Stimulated activated CD8-positive, alpha-beta memory T cell treated with anti-CD3 and anti-CD28 coated beads, Interleukin-7, amount 100 ng/mL, for 4 hours (primary cell): ENCODE results near the gene VSNL1.
"Not testable (repeated sequence)": the region's sequence is repeated elsewhere in the genome, so short reads cannot be mapped to it uniquely, and the experiment has no call there.

Experiments used
- DNase-seq, 2 donors: peaks; one replicate each; pipeline ENCODE4 v3.0.0-alpha.2; 2020; ENCODE audit warnings: low read depth in 2 of 2

VSNL1 gene

DNA sequence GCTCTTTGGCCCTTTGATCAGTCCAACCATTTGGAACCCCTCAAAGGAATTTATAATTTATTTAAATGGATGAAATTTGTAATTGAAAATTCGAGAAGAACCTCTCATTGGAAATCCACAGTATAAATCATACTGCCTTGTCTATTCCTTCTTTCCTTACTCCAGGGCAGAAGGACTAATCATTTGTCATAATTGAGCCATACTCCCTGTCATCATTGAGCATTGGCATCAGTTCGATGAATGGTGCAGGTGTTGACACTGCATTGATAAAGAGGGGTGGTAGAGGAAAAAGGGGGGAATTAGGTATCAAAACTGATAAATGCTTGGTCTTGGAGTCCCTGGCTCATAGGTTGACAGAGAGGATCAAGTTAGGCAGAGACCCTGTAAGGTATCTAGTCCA is 2.0 kb downstream of the VSNL1 start:
- DNase-seq = no peak

DNA sequence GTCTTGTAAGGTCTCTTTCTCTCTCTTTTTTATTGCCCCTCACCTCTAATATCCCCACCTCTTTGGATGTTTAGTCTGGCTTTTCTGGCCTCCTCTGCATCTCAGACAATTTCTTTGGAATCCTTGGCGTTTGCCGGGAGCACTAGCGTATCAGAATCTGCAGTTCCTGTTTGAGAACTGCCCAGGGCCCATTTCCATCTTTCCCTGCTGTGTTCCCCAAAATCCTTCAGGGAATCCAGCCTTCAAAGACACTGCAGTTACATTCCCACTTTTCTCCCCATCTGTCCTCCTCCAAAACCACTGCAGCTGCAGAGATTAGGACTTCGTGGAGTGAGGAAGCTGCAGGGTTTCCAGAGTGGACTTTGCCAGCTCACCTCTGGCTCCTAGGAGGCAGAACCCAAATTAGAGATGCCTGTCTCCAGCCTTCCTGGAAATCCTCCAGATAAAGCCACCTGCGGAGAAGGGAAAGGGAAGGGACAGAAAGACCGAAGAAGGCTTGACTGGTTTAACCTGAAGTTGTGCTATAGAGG is 2.7 kb downstream of the VSNL1 start:
- no peak for DNase-seq

DNA sequence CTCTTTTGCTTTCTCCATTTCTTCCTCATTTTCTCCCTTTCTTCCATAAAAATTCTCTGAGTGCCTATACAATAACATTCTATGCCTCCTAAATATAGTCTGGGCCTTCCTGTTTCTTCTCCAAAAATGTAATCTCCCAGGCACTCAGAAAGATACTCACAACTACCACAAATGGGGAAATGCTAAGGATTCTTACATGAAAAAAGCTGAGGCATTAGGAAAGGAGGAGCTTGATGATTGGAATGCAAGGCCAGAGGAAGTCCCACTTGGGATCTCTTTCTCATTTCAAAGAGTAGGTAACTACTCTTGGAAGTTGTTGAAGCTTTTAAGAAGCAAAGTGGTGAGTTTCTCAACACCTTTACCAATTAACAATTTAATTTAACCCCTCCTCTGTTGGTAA is 3.4 kb downstream of the VSNL1 start:
- DNase-seq = no peak

DNA sequence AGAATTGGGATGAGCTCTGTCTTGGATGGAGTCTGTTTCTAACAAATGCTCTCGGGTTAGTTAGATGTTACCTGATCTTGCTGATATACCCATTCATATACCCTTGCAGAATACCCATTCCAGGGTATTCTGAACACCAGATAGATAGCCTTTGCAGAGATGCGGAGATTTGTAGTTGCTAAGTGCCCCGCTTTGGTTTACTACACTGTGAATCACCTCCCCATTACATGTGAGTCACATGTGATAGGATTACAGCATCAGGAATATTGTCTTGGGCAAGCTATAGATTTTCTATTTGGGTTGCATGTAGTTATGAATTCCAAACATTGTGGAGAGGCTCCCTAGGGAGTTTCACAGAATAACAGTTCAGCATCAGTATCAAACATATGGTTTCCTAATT is 3.8 kb downstream of the VSNL1 start:
- DNase-seq = no peak

DNA sequence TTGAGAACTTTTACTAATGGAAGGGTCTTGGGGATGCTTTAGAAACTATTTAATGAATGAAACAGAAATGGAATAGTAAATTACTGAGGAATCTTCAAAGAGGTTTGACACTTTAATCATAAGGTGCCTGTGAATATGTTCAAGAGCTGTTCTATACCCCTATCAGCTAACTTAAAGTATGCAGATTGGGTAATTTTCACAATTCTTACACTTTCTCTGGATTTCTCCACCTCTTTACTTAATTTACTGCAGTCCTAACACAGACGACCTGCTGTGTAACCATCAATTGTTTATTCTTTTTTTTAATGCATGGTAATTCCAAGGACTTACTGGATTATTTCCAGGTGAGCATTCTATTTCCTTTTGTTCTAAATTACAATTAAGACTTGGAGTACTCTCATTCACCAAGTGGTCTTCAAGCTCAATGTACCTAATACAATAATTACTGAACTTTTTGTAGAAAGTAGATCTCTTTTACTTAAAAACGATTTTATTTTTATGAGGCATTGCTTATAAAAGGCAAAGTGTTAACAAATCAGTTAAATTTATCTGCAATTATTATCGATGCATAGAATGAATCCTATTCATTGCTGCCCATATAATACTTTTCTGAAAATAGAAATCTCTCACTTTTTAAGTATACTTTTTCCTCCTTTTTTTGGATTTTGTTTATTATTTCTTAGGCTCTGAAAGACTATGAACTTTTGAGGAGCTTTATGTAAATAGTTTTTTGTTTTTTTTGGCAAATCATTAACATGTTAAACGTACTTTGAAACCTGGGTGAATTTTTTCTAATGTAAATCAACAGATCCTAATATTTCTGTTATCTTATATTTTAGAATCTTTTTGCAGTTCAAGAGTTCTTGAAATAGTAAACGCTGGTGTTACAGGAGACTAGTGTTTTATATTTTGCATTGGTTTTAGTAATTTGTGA is 5.5 kb downstream of the VSNL1 start:
- no peak for DNase-seq

DNA sequence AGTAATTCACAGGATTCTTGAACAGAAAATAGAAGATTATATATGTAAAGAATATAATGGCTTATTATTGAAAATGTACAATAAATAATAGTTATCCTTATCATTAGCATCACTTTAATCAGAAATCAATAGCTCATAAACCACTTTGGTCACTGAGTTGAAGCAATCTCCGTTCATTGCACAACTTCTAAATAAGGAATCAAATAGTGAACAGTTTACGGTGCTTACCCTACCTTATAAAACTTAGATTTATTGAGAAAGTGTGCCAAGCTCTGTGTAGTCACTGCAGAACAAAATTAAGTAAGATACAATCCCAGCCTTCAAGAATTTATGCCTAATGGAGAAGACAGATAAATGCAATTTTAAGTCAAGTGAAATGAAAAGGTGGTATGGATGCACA is 6.7 kb downstream of the VSNL1 start:
- no peak for DNase-seq

DNA sequence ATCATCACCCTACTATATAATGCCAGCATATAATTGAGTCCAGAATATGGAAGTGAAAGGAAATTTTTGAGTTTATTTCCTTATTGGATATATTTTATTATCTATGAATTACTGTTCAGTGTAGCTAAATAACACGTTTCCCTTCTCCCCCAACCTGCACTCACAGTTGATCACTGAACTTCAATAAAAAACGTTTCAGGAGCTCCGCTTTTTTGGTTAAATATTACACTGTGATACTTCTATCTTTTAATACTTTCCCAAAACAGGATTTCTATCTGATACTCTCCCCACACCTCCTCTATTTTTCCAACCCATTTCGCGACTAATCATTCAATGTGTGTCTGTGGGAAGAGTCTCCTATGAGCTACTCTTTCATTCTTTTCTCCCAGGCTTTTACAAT is 7.2 kb downstream of the VSNL1 start:
- DNase-seq = no peak

DNA sequence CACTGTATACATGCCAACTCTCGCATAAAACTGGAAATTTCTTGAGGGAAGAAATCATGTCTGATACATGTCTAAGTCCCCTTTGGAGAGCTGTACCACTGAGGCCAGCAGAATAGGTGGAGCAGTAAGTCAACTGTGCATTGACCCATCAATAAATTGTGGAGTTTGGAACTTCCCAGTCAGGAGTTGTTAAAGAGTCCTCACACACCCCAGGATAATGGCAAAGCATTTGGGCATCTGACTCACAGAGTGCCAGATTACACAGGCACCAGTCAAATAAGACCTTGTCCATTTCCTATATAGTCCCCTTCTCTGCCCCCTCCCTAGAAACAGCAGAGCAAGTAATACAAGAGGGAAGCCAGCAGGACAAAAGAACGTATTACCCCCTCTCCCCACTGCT is 10.4 kb downstream of the VSNL1 start:
- DNase-seq = no peak

DNA sequence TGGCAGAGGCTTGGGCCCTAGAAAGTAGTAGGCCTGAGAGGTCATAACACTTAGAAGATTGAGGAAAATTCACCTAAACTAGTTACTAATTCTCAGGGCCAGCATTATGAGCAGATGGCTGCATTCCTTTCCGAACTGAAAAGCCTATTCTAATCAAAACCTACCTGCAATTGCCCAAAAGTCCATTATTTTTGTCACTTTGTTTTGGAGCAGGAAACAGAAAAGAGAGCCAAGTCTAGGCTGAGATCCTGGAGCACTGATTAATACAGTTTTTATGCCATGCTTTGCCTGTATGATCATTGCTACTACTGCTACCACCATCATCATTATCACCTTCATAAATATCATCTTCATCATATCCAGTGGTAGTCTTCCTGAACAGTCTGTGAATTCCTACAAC is 14.7 kb downstream of the VSNL1 start:
- no peak for DNase-seq

DNA sequence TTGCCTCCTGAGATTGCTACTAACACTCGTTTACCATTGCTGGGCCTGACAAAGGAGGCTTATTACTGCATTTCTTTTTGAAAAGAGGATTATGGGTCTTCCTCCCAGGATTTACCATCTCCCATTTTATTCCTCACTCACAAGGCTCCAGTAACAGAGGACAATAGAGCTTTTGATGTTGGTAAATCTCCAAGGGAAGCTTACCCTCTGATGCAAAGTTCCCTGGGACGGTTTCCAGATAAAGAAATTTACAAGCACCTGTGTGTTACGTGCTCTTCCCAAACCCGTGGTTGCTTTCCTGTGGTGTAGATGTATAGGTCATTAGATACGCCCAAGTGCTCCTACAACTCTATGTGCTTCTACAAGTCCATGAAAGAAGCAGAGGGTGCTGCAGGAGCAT is 17.1 kb downstream of the VSNL1 start:
- no peak for DNase-seq

DNA sequence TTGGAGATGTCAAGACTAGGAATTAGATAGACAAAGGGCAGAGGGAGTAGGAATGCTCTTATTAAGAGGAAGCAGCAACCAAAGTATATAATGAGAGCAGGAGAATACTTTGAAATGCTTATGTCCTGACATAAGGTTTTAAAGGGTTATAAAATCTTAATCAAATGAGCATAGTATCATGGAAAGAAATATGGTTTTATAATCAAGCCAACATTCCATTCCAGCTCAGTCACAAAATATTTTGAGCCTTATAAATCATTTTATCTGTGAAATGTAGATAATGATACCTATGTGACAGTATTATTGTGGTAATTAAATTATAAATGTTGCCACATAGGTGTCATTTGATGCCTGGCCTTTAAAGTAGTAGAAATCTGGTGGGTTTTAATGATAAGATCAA is 17.6 kb downstream of the VSNL1 start:
- DNase-seq = no peak

DNA sequence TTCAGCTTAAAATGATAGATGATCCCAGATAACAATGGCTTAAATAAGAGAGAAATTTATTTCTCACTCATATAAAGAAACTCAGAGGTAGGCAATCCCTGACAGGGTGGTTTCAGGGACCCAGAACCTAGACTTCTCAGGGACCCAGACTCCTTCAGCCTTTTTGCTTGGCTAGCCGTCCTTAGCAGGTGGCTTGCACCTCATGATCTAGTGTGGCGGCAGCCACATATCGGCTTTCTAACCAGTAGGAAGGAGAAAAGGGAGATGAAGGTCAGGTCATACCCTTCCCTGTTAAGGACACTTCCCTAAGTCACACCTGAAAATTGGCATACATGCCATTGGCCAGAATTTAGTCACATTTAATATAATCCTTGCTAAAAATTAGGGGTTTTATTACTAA is 18.4 kb downstream of the VSNL1 start:
- DNase-seq = no peak

DNA sequence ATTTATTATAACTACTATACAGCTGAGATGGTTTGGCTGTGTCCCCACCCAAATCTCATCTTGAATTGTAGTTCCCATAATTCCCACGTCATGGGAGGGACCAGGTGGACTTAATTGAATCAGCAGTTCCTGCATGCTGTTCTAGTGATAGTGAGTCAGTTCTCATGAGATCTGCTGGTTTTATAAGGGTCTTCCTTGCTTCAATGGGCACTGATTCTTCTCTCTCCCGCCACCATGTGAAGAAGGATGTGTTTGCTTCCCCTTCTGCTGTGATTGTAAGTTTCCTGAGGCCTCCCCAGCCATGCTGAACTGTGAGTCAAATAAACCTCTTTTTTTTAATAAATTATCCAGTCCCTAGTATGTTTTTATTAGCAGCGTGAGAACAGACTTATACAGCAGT is 25.2 kb downstream of the VSNL1 start:
- DNase-seq = not testable (repeated sequence)

DNA sequence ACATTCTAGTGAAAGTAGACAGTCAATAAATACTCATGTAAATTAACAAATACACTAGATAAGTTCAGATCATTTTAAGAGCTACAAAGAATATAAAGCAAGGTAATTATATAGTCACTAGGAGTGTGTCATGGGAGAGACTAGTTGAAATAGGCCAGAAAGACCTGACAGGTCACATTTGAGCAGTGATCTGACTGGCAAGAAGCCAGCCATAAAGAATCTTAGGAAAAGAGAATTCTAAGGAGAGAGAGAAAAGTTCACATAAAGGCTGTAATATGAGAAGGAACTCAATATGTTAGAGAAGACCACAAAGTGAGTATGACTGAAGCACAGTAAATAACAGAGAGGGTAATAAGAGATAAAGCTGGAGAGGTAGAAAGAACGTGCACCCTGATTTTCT is 31.2 kb downstream of the VSNL1 start:
- no peak for DNase-seq

DNA sequence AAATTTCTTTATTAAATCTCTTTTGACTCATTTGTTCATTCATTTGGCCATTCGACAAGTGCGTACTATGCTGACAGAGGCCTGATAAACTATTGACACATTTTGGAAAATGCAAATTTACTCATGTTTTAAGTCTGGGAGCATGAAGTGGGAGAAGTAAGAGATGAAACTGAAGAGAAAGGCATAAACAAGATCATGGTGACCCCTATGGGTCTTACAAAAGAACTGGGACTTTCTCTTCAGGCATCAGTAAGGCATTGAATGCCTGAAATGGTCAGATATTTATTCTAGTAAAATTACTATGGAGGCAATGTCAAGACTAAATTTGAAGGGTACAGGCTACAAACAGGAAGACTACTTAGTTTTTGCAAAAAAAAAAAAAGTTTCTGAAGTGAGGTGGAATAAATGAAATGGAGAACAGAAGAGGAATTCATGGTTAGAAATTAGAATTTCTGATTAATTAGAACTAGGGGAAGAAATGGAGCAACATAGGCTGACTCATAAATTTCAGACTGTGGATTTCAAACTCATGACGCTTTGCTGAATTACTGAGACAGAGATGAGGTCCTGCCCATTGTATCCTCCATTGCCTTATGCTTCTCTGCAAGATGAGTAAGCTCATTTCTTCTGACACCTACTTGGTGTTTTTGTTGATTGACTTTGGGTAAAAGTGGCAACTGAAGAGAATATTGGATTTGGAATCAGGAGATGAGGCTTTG is 32.7 kb downstream of the VSNL1 start:
- DNase-seq = no peak

DNA sequence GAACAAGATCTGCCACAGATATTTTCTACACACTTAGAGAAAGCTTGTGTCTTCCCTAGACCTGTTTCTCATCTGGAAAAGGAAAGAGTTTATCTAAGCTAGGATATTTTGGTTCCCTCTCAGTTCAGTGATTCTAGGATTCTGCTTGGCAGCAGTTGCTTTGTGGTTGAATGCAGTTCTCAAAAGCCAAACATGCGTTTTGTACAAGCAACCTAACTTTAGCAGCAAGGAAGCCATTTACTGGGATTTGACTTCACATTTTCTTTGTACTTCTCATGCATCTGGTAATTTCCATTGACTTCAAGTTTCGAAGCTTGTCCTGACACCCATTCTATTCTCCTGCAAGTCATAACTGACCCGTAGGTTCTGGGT is 33.3 kb downstream of the VSNL1 start:
- no peak for DNase-seq

DNA sequence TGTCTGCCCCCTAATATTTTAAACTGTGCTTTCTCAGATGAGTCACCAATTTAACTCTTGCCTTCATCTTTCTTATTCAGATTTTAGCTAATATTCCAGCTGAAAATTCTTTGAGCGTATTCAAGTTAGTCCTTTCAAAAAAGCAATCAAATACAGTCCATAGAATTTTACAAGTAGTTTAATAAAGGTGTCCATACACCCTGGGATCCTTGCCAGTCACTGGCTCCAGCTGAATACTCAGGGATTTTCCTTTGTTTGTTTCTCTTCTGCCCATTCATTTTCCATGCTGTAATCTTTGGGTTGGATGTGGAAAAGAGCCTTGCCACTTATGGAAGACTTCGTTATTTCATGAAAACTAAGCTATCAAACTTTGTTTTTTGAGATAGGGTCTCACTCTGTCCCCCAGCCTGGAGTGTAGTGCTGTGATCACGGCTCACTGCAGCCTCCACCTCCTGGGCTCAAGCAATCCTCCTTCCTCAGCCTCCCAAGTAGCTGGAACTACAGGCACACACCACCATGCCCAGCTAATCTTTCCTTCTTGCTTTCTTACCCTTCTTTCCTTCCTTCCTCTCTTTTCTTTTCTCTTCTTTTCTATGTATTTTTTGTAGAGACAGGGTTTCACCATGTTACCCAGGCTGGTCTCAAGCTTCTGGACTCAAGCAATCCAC is 34.0 kb downstream of the VSNL1 start:
- DNase-seq = no peak

DNA sequence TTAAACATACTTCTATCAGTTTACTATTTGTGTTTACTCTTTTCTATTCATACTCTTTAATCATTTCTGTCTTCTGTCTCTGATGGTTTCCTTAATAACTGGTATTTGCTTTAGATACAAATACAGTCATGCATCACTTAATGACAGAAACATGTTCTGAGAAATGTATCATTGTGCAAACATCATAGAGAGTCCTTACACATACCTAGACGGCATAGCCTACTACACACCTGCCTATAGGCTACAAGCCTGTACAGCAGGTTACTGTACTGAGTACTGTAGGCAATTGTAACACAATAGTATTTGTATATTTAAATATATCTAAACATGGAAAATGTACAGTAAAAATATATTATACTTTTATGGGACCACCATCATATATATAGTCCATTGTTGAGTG is 36.3 kb downstream of the VSNL1 start:
- DNase-seq = no peak

DNA sequence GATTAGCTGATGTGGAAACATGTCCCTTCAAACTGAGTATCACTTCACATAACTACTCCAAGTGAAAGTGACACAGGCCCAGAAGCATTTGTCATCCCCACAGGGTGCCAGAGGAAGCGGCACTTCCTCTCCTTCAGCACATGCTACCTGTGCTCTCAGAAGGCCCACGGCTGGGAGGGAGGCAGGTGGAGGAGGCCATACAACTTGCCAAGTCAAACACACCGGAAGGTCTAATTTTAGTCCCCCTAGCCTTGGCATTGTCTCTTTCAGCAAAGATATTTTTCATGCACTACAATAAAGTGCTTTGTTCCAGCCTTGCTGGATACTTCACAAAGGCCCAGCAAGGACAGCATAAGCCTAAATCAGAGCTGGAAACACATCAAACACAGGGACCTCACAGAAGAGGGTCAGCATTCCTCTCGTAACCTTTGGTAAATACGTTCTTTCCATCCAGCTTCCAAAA is 38.0 kb downstream of the VSNL1 start:
- DNase-seq = no peak

DNA sequence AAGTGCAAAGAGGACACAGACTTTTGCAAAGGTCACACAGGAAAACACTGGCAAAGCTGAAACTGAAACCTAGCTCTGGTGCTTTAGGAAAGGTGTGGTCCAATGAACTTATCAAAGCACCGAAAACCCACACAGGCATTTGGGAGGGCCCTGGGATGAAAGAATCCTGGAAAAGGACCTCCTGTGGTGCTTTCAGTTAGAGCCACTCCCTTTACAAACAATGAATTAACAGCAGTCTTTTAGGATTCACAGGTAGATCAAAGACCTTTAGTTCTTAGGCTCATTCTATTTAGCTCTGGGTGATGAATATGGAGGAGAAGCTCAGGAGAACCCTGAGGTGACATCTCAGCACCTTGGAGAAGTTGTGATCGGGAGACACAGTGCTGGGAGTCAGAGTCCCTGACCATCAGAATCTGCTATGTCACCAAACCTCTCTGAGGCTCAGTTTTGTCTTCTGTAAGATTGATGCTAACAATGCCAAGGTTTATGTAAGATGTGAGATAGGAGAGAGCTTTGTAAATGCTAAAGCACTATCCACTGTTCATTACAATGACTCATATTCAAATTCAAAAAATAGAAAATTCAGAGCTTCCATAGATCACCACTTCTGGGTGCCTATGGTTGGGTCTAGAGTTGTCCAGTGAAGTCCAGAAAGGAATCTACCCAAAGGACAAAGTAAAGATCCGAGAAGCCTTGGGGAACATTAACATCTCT is 39.3 kb downstream of the VSNL1 start:
- DNase-seq = no peak

DNA sequence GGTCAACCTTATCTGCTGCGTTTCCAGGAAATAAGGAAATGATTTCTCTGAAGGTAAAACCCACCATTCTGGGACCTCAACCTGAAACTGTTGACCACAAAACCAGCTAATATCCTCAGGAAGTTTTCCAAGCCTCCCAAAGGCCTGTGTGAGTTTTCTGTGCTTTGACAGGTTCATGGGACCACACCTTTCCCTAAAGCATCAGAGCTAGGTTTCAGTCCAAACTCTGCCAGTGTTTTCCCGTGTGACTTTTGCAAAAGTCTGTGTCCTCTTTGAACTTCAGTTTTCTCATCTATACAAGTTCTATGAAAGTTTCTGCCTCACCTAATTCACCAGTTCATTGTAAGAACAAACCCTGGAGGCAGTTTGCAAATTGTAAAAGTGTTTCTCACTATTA is 39.8 kb downstream of the VSNL1 start:
- DNase-seq = no peak

DNA sequence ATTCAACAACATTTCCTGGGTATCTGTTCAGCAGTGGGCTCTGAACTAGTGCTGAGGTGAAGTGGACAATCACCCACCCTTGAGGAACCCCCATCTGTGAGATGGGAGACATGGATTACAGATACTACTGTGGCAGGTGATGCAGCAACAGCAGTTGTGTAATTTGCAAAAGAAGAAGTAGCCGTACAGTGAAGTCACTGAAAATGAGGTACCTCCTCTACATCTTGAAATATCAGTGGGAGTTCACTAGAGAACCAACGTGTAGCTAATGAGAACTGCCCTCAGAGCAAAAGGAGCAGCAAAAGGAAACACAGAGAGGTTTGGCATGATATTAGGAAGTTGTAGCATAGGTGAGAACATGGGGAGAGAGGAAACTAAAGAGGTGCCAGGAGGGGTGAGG is 41.3 kb downstream of the VSNL1 start:
- no peak for DNase-seq
